ENCODE results near the gene GPANK1.

GPANK1 gene

GRCh38 chr6:31663961-31664789 lies 622 bp downstream of the GPANK1 start:
- CTCF ChIA-PET, result interaction anchor here (0.9 kb wide), 1 partner anchor 68 kb away, joined by 4 read pairs; no protein-coding TSS in a partner anchor
- POLR2A ChIA-PET, result interaction anchor here (0.5 to 5.4 kb wide), 31 partner anchors 8 to 1308 kb away, joined by 3 to 138 read pairs (median 5); partner anchors contain the start of genes ABHD16A, AIF1, APOM and BAG6
- no peak for TF ChIP-seq ZNF384 (IDR thresholded peaks at IDR 0.05)
- no peak for TF ChIP-seq SP1 (IDR thresholded peaks at IDR 0.05)
- no peak for DNase-seq (ENCODE audit: extremely low spot score)

DNA sequence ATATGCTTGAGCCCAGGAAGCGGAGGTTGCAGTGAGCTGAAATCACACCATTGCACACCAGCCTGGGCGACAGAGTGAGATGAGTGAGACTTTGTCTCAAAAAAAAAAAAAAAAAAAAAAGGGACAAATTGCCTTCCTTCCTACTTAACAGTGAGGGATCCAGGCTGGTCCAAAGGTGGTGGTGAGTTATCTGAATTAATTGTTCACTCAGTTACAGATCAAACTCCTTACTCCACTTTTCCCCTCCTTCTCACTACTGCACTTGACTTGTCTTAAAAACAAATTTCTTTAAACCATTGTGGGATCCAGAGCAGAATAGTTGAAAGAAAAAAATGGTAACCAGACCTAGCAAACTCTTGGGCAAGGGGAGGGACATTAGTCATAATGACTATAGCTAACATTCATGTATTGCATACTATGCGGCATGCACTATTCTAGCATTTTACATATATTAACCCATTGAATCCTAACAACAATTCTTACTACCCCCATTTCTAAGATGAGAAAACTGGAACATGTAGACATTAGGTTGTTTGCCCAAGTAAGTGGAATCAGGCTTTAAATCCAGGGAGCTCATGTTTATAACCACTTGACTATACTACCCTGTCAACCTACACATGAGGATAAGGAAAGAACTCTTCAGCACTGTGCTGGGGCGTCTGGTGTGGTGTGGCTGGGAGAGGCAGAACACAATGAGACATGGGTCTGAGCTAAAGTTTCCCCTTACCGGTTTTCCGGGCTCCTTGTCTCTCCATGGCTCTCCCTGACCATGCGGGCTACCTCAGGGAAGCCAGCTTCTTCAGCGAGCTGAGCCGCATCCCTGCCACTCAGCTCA lies 1.5 kb downstream of the GPANK1 start:
- DNase-seq (ENCODE audit: extremely low spot score), result no peak
- CTCF ChIA-PET, result no interaction called here
- TF ChIP-seq TARDBP (IDR thresholded peaks at IDR 0.05), result no peak
- no peak for TF ChIP-seq SUZ12 (IDR thresholded peaks at IDR 0.05)
- no peak for TF ChIP-seq ELF4 (IDR thresholded peaks at IDR 0.05)
- no peak for TF ChIP-seq ZNF384 (IDR thresholded peaks at IDR 0.05)
- no peak for TF ChIP-seq CTBP1 (IDR thresholded peaks at IDR 0.05; ENCODE audit: borderline replicate concordance)
- TF ChIP-seq FOXA1 (IDR thresholded peaks at IDR 0.05), result no peak
- TF ChIP-seq L3MBTL2 (conservative IDR thresholded peaks at IDR 0.05), result no peak
- no peak for TF ChIP-seq FOXK2 (IDR thresholded peaks at IDR 0.05)
- TF ChIP-seq NFRKB (IDR thresholded peaks at IDR 0.05), result no peak
- no peak for TF ChIP-seq PKNOX1 (IDR thresholded peaks at IDR 0.05)
- no peak for TF ChIP-seq HDGF (IDR thresholded peaks at IDR 0.05; ENCODE audit: borderline replicate concordance)
- no peak for TF ChIP-seq LEF1 (IDR thresholded peaks at IDR 0.05; ENCODE audit: borderline replicate concordance)
- no peak for TF ChIP-seq FOXM1 (IDR thresholded peaks at IDR 0.05; ENCODE audit: borderline replicate concordance)
- no peak for TF ChIP-seq ARNT (IDR thresholded peaks at IDR 0.05)
- TF ChIP-seq SP1 (IDR thresholded peaks at IDR 0.05), result no peak
- no peak for TF ChIP-seq BHLHE40 (IDR thresholded peaks at IDR 0.05; ENCODE audit: borderline replicate concordance)
- POLR2A ChIA-PET, result interaction anchor here (1.0 to 5.4 kb wide), 5 partner anchors 8 to 143 kb away, joined by 3 to 138 read pairs (median 16); partner anchors contain the start of genes APOM, BAG6, CLIC1 and DDX39B

DNA sequence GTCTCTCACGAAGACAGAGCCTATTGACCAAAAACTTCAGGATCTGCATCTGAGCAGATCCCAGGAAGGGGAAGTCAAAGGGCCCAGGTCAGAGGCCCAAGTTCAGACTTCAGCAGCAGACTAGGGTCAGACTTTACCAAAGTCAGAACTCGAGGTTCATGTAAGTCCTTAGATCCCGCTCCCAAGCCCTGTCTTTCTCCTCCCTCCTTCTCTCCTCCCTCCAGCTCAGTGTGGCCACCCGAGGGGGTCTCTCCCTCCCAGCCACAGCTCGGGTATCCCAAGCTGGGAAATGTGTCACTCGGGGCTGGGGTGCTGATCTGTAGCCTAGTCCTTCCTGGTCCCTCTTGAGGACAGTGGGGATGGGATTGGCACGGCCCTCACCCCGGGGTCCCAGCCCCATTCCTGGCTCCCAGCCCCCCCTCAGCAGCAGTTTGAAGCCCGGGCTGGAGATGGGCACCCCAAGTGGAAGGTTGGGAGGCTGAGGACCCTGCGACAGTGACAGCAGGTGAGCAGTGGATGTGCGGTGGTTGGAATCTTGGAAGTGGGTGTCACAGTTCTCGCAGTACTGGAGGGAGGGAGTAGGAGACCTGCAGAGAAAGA lies 2.6 kb downstream of the GPANK1 start:
- POLR2A ChIA-PET, result interaction anchor here (5.4 kb wide), 1 partner anchor 11 kb away, joined by 138 read pairs; the partner anchor contains the start of gene BAG6
- CTCF ChIA-PET, result no interaction called here
- no peak for DNase-seq (ENCODE audit: extremely low spot score)
- TF ChIP-seq ARNT (IDR thresholded peaks at IDR 0.05), result no peak
- no peak for TF ChIP-seq ZNF384 (IDR thresholded peaks at IDR 0.05)
- TF ChIP-seq SUZ12 (IDR thresholded peaks at IDR 0.05), result no peak
- no peak for TF ChIP-seq ELF4 (IDR thresholded peaks at IDR 0.05)
- TF ChIP-seq TARDBP (IDR thresholded peaks at IDR 0.05), result no peak
- TF ChIP-seq LEF1 (IDR thresholded peaks at IDR 0.05; ENCODE audit: borderline replicate concordance), result no peak
- TF ChIP-seq FOXK2 (IDR thresholded peaks at IDR 0.05), result no peak
- no peak for TF ChIP-seq L3MBTL2 (conservative IDR thresholded peaks at IDR 0.05)
- no peak for TF ChIP-seq FOXA1 (IDR thresholded peaks at IDR 0.05)

GRCh38 chr6:31661262-31662123 lies 3.3 kb downstream of the GPANK1 start:
- no peak for DNase-seq (ENCODE audit: extremely low spot score)
- TF ChIP-seq TARDBP (IDR thresholded peaks at IDR 0.05) (no peak), BHLHE40 (IDR thresholded peaks at IDR 0.05; ENCODE audit: borderline replicate concordance) (no peak), SP1 (IDR thresholded peaks at IDR 0.05) (no peak), FOXM1 (IDR thresholded peaks at IDR 0.05; ENCODE audit: borderline replicate concordance) (no peak), ZNF384 (IDR thresholded peaks at IDR 0.05) (no peak), CTBP1 (IDR thresholded peaks at IDR 0.05; ENCODE audit: borderline replicate concordance) (no peak), L3MBTL2 (conservative IDR thresholded peaks at IDR 0.05) (no peak), SUZ12 (IDR thresholded peaks at IDR 0.05) (no peak), LEF1 (IDR thresholded peaks at IDR 0.05; ENCODE audit: borderline replicate concordance) (no peak), FOXA1 (IDR thresholded peaks at IDR 0.05) (no peak), ARNT (IDR thresholded peaks at IDR 0.05) (no peak), FOXK2 (IDR thresholded peaks at IDR 0.05) (no peak), PKNOX1 (IDR thresholded peaks at IDR 0.05) (no peak), HDGF (IDR thresholded peaks at IDR 0.05; ENCODE audit: borderline replicate concordance) (no peak), NFRKB (IDR thresholded peaks at IDR 0.05) (no peak)
- POLR2A ChIA-PET, result interaction anchor here (0.5 to 5.4 kb wide), 24 partner anchors 8 to 244 kb away, joined by 3 to 138 read pairs (median 4); partner anchors contain the start of genes ABHD16A, ATP6V1G2, BAG6 and DDX39B
- CTCF ChIA-PET, result interaction anchor here (1.2 kb wide), 1 partner anchor 39 kb away, joined by 4 read pairs; no protein-coding TSS in a partner anchor

Data from HEK293T (cell line).